GM19043 (cell line): ENCODE results near the gene MACO1.
"Not testable (repeated sequence)": the region's sequence is repeated elsewhere in the genome, so short reads cannot be mapped to it uniquely, and the experiment has no call there.

ENCODE experiments used
- ATAC-seq: cut with Tn5 transposase; IDR thresholded peaks from one replicate; pipeline ENCODE4 v1.9.1; 2021; ENCODE audit warnings: low read depth; ENCODE audit not compliant: unreplicated experiment

Gene MACO1, protein sequence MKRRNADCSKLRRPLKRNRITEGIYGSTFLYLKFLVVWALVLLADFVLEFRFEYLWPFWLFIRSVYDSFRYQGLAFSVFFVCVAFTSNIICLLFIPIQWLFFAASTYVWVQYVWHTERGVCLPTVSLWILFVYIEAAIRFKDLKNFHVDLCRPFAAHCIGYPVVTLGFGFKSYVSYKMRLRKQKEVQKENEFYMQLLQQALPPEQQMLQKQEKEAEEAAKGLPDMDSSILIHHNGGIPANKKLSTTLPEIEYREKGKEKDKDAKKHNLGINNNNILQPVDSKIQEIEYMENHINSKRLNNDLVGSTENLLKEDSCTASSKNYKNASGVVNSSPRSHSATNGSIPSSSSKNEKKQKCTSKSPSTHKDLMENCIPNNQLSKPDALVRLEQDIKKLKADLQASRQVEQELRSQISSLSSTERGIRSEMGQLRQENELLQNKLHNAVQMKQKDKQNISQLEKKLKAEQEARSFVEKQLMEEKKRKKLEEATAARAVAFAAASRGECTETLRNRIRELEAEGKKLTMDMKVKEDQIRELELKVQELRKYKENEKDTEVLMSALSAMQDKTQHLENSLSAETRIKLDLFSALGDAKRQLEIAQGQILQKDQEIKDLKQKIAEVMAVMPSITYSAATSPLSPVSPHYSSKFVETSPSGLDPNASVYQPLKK

DNA sequence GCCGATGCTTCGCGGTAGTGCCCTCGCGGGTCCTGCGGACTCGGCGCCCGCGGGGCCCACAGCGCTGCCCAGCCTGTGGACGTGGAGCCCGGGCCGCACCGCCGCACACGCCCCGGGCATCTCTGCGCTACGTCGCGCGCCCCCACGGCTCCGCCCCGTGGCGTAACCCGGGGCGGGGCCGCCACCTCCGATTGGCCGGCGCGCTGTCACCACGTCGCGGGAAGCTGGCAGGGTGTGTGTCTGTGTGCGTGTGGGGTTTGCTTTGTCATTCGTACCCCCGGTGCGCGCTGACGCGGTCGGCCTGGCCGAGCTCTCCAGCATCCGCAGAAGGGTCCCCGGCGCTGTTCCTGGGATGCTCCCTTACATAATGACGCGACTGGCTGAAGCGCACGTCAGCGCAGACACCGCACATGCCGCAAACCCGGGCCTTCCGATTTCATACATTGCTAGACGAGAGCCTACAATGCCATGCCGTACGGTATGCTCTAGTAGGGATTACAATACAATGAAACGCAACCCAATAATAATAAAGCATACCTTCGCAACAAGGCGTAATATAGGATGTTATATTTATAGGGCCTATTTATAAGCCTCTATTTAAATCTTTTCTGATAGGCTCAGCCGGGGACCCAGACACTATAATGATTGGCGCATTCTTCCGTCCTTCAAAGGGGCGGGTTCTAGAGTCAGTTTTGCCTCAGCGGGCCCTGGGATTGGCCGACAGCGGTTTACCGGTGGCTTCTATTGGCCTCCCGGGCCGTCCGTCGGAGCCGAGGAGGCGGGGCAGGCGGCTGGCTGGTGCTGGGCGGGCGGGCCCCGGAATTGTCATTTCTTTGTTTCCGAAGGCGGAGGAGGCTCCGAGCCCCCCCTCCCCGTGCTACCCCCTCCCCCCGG, at the start of gene MACO1:
TSS of gene MACO1 (plus strand) at position 825 of the 894 bp plus-strand sequence. CDS start 202 bp downstream, outside the sequence.
- peak; percentile 90 for ATAC-seq

DNA sequence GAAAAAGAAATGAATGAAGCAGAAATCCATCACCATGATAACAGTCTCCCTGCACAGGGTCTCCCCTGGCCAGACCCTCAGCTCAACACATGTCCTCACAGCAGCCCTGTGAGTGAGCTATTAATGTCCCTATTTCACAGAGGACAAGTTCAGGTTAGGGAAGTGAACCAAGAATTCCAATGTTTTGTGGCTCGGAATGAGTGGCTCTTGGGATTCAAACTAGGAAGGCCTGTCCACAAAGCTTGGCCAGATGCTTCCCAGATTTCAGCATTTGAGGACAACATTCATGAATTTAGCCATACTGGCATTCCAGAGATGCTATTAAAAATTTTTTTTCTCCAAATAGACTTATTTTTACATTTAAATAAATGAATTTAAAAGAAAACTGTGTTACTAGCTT, 48.2 kb upstream of the MACO1 start:
- ATAC-seq, result not testable (repeated sequence)

DNA sequence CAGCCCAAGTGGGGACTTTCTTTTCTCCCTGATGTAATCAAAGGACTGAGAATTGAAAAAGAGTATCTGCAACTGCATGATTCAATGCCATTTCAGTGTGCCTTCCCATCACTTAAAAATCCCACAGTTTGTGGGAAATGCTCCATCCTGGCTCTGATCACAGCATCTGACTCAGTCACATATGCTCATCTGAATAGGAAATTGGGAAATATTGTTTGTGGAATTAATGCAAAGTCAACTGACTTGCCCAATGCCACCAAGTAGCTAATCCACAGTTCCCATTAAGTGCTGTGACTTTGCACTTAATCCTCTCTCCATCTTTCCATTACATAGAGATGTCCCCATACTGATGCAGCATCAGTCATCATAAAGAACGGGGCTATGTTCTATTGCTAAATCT, 47.6 kb upstream of the MACO1 start:
- ATAC-seq, result not testable (repeated sequence)

- not testable (repeated sequence) for ATAC-seq
Observed at GRCh38 chr1:25383875-25384274, 46.8 kb upstream of the MACO1 start.

DNA sequence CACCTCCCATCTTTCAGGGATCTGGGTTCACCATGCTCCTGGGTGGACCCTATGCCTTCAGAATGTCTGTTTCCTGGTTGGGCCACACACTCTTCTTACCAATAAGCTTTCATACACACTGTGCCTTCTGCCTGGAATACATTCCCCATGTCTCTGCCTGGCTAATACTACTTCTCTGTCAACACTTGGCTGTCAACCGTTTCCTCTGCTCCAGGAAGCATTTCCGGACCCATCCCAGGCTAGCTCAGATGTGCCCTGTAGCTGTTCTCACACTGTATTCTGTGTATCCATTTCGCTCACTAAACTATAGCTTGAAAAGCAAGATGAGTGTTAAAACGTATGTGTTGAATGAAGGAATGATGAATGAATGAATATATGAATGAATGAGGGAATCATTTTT, 43.6 kb upstream of the MACO1 start:
- not testable (repeated sequence) for ATAC-seq

GRCh38 chr1:25388691-25389090, 42.0 kb upstream of the MACO1 start:
- ATAC-seq, result not testable (repeated sequence)

GRCh38 chr1:25389721-25390120, 41.0 kb upstream of the MACO1 start:
- ATAC-seq, result not testable (repeated sequence)

DNA sequence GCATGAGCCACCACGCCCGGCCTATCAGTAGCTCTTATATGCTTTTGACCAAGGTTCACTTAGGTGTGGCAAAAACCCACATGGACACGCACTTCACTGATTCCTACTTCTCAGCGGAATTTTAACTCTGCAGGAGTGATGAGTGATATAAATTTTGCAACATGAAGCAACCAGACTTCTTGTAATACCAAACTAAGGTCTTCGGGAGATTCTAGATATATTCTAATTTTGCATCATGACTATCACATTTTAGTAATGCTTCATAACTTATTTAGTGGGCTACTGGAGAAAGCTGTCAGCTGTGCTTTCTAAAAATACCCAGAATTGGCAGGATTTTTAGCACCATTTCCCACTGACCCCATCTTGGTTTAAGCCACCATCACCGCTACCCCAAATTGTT, 37.9 kb upstream of the MACO1 start:
- no peak for ATAC-seq

GRCh38 chr1:25397549-25397948, 33.1 kb upstream of the MACO1 start:
- not testable (repeated sequence) for ATAC-seq

DNA sequence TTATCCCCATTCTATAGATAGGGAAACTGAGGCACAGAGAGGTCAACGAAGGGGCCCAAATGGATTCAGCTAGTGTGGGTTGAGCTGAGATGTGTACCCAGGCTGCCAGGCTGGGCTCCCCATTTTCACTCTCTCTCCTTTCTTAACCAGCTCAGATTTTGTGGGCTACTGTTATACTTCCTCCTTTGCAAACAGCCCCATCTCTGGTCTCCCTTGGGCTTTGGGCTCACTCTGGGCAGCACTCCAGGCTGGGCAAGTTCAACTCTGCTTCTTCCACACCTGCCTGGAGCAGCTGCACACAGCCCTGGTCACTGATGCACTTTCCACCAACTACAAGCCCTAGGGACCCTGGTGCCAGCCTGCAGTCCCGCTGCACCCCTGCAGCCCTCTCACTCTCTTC, 32.6 kb upstream of the MACO1 start:
- not testable (repeated sequence) for ATAC-seq

DNA sequence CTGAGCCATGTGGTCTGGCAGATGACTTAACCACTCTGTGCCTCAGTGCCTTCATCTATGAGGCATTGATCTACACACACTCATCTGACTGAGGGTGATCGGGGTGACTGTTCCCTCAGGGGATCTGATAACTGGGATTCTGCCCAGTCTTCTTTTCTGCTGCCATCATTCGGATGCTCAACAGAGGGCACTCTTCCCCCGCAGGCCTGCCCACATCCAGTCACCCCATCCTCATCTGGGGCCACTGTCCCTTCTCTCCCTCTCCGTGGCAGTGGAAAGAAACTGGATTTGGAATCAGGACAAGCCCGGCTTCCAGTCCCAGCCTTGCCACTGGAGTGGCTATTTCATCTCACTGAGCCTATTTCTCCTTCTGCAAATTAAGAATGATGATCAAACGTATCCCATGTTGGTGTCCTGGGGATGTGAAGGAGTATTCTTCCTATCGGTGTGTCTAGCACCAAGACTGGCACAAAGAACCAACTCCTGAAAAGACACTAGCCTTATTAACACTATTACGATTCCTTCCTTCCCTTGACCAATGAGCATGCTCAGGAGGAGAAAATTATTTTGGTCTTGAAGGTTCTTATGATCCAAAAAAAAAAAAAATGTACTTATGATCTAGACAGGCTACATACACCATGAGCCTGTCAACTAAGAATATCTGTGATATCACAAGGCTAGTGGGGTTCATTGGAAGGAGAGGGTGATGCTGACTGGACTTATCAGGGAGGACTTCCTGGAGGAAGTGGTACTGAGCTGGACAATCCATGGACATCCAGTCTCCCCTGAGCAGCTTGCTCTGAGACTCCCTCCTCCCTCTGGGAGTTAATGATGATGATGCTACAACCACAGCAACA, 27.5 kb upstream of the MACO1 start:
- not testable (repeated sequence) for ATAC-seq

- ATAC-seq, result not testable (repeated sequence)
Observed at GRCh38 chr1:25405731-25406305, 24.9 kb upstream of the MACO1 start.

DNA sequence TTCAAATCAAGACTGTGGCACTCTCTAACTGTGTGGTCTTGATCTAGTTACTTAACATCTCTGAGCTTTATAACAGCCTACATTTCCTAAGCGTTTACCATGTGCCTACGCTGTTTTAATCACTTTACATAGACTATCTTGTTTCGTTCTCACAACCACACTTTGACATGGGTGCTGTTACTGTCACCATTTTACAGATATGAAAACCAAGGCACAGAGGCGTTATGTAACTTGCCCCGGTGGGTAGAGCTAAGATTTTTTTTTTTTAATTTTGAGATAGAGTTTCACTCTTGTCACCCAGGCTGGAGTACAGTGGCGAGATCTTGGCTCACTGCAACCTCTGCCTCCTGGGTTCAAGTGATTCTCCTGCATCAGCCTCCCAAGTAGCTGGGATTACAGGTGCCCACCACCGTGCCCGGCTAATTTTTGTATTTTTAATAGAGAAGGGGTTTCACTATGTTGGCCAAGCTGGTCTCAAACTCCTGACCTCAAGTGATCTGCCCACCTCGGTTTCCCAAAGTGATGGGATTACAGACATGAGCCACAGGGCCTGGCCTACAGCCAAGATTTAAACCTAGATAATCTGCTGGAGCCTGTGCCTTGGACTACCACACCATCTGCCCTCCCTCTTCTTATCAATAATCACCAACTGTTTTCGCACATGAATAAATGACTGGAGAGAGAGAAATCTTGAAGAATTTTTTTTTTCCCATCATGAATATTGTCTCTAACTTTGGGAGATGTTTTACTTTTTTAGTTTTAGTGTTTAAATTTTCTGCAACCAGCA, 20.9 kb upstream of the MACO1 start:
- not testable (repeated sequence) for ATAC-seq

DNA sequence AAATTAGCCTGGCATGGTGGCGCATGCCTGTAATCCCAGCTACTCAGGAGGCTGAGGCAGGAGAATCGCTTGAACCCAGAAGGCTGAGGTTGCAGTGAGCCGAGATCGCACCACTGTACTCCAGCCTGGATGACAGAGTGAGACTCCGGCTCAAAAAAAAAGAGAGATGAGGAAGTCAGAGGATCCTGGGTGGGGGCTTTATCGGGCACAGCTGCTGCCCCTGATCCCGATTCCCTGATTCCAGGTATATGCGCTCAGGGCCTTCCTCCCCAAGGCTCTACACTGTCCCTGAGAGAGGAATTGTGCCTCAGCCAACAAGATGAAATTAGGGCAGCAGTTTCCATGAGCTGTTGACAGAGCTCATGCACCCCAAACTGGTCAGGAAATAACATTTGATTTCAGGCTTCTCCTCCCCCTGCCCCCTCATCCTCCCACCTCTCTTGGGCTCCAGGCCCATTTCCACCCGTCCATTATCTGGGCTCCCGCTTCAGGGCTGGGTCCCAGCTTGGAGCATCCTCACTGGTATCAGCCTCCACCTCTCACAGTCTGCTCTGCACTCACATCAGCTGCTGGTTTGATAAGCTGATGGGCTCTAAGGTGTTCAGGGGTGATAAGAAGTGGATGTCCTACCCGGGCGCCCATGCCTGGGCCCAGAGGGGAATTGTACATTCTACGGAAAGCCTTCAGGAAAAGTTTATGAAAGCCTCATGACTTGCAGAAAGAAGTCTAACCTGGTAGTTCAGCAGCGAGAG, 17.6 kb upstream of the MACO1 start:
- ATAC-seq, result not testable (repeated sequence)

- ATAC-seq, result not testable (repeated sequence)
Observed at GRCh38 chr1:25414157-25414556, 16.5 kb upstream of the MACO1 start.

- not testable (repeated sequence) for ATAC-seq
Observed at GRCh38 chr1:25414578-25414977, 16.1 kb upstream of the MACO1 start.

- ATAC-seq, result not testable (repeated sequence)
Observed at GRCh38 chr1:25417280-25417679, 13.4 kb upstream of the MACO1 start.

GRCh38 chr1:25419339-25419738, 11.4 kb upstream of the MACO1 start:
- not testable (repeated sequence) for ATAC-seq
